Tibial nerve (tissue), 4 donors: ENCODE measurements around the gene PDE8B.

Source experiments
- CTCF ChIP-seq, 5 experiments: fragments of 200-600 bp in 3 of 5; fragments of 450-650 bp in 2 of 5; sonication (generic) in 3 of 5; IDR thresholded peaks; one replicate each; pipeline ENCODE4 v1.5.1; 2016 to 2019; ENCODE audit warnings: antibody characterized with exemption in 5 of 5, mild to moderate bottlenecking in 3 of 5, moderate library complexity in 2 of 5
- EP300 ChIP-seq, 2 donors: sonication (generic); formaldehyde crosslinking; IDR thresholded peaks; one replicate each; pipeline ENCODE4 v1.6.1; 2017; ENCODE audit warnings: antibody characterized with exemption in 2 of 2, mild to moderate bottlenecking in 1 of 2
- POLR2A ChIP-seq, 2 donors: fragments of 450-650 bp; IDR thresholded peaks; one replicate each; pipeline ENCODE4 v1.6.1; 2017; ENCODE audit warnings: antibody characterized with exemption in 2 of 2, mild to moderate bottlenecking in 2 of 2, moderate library complexity in 2 of 2

DNA sequence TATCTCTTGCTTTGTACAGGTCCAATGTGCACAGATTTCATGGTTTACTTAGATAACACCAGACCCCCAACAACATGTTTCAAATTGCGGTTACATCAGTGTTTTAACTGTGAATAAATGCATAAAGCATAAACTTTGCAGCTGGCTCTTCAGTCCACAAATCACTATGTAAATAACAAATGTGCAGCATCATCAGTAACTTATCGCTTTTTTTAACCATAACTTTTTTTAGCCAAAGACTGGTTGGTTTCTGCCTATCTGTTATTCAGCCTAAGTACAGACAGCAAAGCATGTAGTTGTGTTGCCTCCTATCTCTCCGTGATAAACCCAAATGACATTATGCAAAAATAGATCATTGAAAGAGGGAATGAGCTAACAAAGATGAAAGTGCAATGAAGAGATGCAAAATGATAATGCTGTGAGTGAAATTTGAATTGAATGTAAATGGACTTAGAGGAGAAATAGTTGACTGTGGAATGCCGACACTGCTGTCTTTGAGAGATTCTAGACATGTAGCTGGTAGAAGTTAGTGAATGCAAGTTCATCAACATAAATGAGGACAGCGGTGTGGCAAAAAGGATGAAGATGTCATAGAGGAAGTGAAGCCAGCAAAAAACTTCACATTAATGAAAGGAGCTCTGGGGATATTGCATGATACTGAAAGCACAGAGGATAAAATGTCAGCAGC is 108.8 kb downstream of the PDE8B start:
- TF ChIP-seq CTCF (IDR thresholded peaks at IDR 0.05) (no peak), POLR2A (IDR thresholded peaks at IDR 0.05) (no peak), EP300 (IDR thresholded peaks at IDR 0.05) (no peak)
